RWPE2 (cell line): ENCODE measurements around the gene TUBE1.
"Not testable (repeated sequence)": the region's sequence is repeated elsewhere in the genome, so short reads cannot be mapped to it uniquely, and the experiment has no call there.

Experiments
- ATAC-seq: fragments of 200-7000 bp; cut with Tn5 transposase; 3 replicates; pipeline ENCODE4 v1.9.1; 2021; ENCODE audit warnings: low read depth
- DNase-seq: peaks from one replicate; pipeline ENCODE4 v3.0.0-alpha.2; 2020; ENCODE audit warnings: low spot score
- H3K27ac ChIP-seq: fragments of 450-650 bp; 2 replicates; pipeline ENCODE4 v1.5.1; 2017; ENCODE audit warnings: mild to moderate bottlenecking; ENCODE audit not compliant: poor library complexity, severe bottlenecking
- H3K27me3 ChIP-seq: fragments of 250-450 bp; sonication (Bioruptor Pico); 2 replicates; pipeline ENCODE4 v1.5.1; 2021; ENCODE audit warnings: mild to moderate bottlenecking, moderate library complexity; ENCODE audit not compliant: insufficient read depth, poor library complexity, severe bottlenecking
- H3K36me3 ChIP-seq: fragments of 250-450 bp; sonication (Bioruptor Pico); 2 replicates; pipeline ENCODE4 v1.5.1; 2020; ENCODE audit warnings: low read depth, mild to moderate bottlenecking, moderate library complexity
- H3K4me1 ChIP-seq: fragments of 250-450 bp; sonication (Bioruptor Pico); 2 replicates; pipeline ENCODE4 v1.5.1; 2021; ENCODE audit warnings: mild to moderate bottlenecking, moderate library complexity; ENCODE audit not compliant: insufficient read depth, poor library complexity, severe bottlenecking
- H3K4me3 ChIP-seq: fragments of 250-450 bp; sonication (Bioruptor Pico); 2 replicates; pipeline ENCODE4 v1.5.1; 2021; ENCODE audit warnings: mild to moderate bottlenecking, moderate library complexity; ENCODE audit not compliant: severe bottlenecking
- H3K9me3 ChIP-seq: fragments of 250-450 bp; sonication (Bioruptor Pico); 2 replicates; pipeline ENCODE4 v1.5.1; 2021; ENCODE audit warnings: mild to moderate bottlenecking, moderate library complexity; ENCODE audit not compliant: severe bottlenecking
- CTCF ChIP-seq: fragments of 450-650 bp; IDR thresholded peaks from one replicate; pipeline ENCODE4 v1.5.1; 2017; ENCODE audit warnings: mild to moderate bottlenecking, moderate library complexity; ENCODE audit not compliant: poor library complexity, severe bottlenecking

The TUBE1 gene

GRCh38 chr6:112113918-112114317, 26.6 kb upstream of the TUBE1 start:
- no peak for ATAC-seq

GRCh38 chr6:112113431-112113830, 26.1 kb upstream of the TUBE1 start:
- H3K4me3 ChIP-seq = no peak overlapping the region
- no peak for ATAC-seq
- H3K4me1 ChIP-seq = peaks cover 6% of the 10 kb centered on the region
- H3K36me3 ChIP-seq = no peaks in the 10 kb centered on the region
- no peaks in the 10 kb centered on the region for H3K9me3 ChIP-seq
- H3K27me3 ChIP-seq = no peaks in the 10 kb centered on the region
- no peak overlapping the region for H3K27ac ChIP-seq
- DNase-seq = no peak
- TF ChIP-seq CTCF = no peak

More at GRCh38 chr6:112113918-112114317, 26.6 kb upstream of the TUBE1 start:
- Histone ChIP-seq H3K4me3 (no peak overlapping the region), H3K4me1 (peaks cover 6% of the 10 kb centered on the region), H3K27me3 (no peaks in the 10 kb centered on the region), H3K27ac (no peak overlapping the region), H3K9me3 (no peaks in the 10 kb centered on the region), H3K36me3 (no peaks in the 10 kb centered on the region)
- no peak for DNase-seq
- TF ChIP-seq CTCF = no peak

GRCh38 chr6:112109262-112109661, 22.0 kb upstream of the TUBE1 start:
- ATAC-seq = no peak
- H3K4me3 ChIP-seq = no peak overlapping the region
- no peak for TF ChIP-seq CTCF
- H3K27ac ChIP-seq = no peak overlapping the region
- no peaks in the 10 kb centered on the region for H3K9me3 ChIP-seq
- H3K27me3 ChIP-seq = no peaks in the 10 kb centered on the region
- H3K36me3 ChIP-seq = no peaks in the 10 kb centered on the region; the same call in 1 of the 2 replicates
- no peak for DNase-seq
- no peaks in the 10 kb centered on the region for H3K4me1 ChIP-seq

GRCh38 chr6:112106562-112106961, 19.3 kb upstream of the TUBE1 start:
- no peak overlapping the region for H3K4me3 ChIP-seq
- H3K4me1 ChIP-seq = no peaks in the 10 kb centered on the region
- no peak for TF ChIP-seq CTCF
- no peaks in the 10 kb centered on the region for H3K9me3 ChIP-seq
- DNase-seq (no peak), ATAC-seq (no peak)
- H3K36me3 ChIP-seq = no peaks in the 10 kb centered on the region; the same call in 1 of the 2 replicates
- H3K27ac ChIP-seq = no peak overlapping the region
- H3K27me3 ChIP-seq = no peaks in the 10 kb centered on the region

GRCh38 chr6:112106026-112106425, 18.7 kb upstream of the TUBE1 start:
- not testable (repeated sequence) for ATAC-seq, H3K4me1 ChIP-seq, H3K9me3 ChIP-seq, H3K27me3 ChIP-seq, H3K27ac ChIP-seq, DNase-seq, H3K36me3 ChIP-seq, H3K4me3 ChIP-seq
